Coronary artery (tissue), 2 donors: ENCODE measurements around the gene HELB.

Experiments
- DNase-seq: peaks from one replicate; pipeline ENCODE4 v3.0.0-alpha.2; 2017; ENCODE audit warnings: low spot score
- H3K27ac ChIP-seq, 2 donors: fragments of 200-600 bp; sonication (generic); one replicate each; pipeline ENCODE4 v1.5.1; 2016 to 2019
- H3K4me3 ChIP-seq: fragments of 200-600 bp; sonication (generic); 2 replicates; pipeline ENCODE4 v1.5.1; 2016; ENCODE audit warnings: mild to moderate bottlenecking, moderate library complexity
- CTCF ChIP-seq: fragments of 200-600 bp; sonication (generic); IDR thresholded peaks from one replicate; pipeline ENCODE4 v1.5.1; 2019; ENCODE audit warnings: antibody characterized with exemption

The HELB gene

GRCh38 chr12:66331814-66332213, 29.5 kb downstream of the HELB start:
- DNase-seq = no peak
- H3K4me3 ChIP-seq = no peak overlapping the region
- H3K27ac ChIP-seq = no peak overlapping the region
- TF ChIP-seq CTCF = no peak

DNA sequence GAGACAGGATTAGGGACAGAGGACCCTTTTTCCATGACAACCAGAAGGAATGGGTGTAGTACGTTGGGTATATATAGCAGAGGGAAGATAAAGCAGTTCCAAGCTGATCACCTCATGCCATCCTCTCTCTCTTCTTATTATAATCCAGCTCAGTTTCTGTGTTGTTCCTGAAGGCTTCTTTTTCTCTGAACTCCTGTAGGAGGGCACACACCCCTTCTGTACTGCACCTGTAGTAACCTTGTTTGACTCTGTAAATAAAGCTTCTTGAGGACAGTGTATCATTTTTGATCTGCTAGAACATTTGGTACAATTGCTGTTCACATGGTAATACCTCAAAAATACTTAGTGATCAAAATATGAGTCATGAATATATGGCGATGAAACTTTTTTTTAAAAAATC, 33.5 kb downstream of the HELB start:
- Histone ChIP-seq H3K4me3 (no peak overlapping the region), H3K27ac (no peak overlapping the region)
- TF ChIP-seq CTCF = no peak
- no peak for DNase-seq

- no peak overlapping the region for H3K4me3 ChIP-seq
- H3K27ac ChIP-seq = no peak overlapping the region
- no peak for TF ChIP-seq CTCF
- no peak for DNase-seq
Observed at GRCh38 chr12:66337381-66338010, 35.2 kb downstream of the HELB start.

GRCh38 chr12:66340131-66340530, 37.8 kb downstream of the HELB start:
- DNase-seq = no peak
- TF ChIP-seq CTCF = no peak
- no peak overlapping the region for H3K4me3 ChIP-seq
- no peak overlapping the region for H3K27ac ChIP-seq

DNA sequence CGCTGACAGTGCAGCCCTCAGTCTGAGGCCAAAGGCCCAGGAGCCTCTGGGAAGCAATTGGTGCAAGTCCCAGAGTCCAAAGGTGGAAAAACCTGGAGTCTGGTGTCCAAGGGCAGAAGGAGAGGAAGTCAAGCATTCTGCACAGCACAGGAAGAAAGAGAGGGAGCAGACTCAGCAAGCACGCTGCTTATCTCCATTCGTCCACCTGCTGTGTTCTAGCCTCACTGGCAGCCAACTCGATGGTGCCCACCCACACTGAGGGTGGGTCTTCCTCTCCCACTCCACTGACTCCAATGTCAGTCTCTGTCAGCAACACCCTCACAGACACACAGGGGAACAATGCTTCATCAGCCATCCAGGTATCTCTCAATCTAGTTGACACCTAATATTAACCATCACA, 38.8 kb downstream of the HELB start:
- DNase-seq = no peak
- no peak for TF ChIP-seq CTCF
- H3K4me3 ChIP-seq = no peak overlapping the region
- H3K27ac ChIP-seq = no peak overlapping the region

- TF ChIP-seq CTCF = no peak
- no peak overlapping the region for H3K4me3 ChIP-seq
- H3K27ac ChIP-seq = no peak overlapping the region
- no peak for DNase-seq
Observed at GRCh38 chr12:66345212-66345611, 42.9 kb downstream of the HELB start.

GRCh38 chr12:66345956-66346355, 43.7 kb downstream of the HELB start:
- Histone ChIP-seq H3K27ac (no peak overlapping the region), H3K4me3 (no peak overlapping the region)
- TF ChIP-seq CTCF = no peak
- no peak for DNase-seq
